ENCODE results near the gene MALAT1.

MALAT1 gene

DNA sequence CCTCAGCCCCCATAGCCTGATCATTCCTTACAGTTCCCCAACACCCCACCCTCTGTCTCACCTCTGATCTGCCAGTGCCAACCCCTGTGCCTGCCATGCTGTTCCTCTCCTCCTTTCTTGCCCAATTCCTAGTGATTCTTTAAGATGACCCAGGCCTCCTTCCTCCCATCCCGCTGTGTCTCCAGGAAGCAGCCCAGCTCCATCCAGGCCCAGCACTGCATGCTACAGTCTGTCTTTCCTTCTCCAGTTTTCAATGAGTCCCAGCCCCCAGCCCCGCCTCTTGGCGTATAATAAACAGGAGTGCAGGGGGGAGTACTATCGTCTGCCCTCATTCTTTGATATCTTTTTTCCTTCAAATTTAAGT lies 47.0 kb downstream of the MALAT1 start:
- TF ChIP-seq YY1 (IDR thresholded peaks at IDR 0.05; ENCODE audit: low read depth): no peak
- TF ChIP-seq TEAD4 (IDR thresholded peaks at IDR 0.05): no peak
- no peak for TF ChIP-seq CEBPB (IDR thresholded peaks at IDR 0.05)

GRCh38 chr11:65546217-65546958 lies 47.5 kb downstream of the MALAT1 start:
- TF ChIP-seq EGR1 (IDR thresholded peaks at IDR 0.05): peak; percentile 47; the same call in 1 of the 2 replicates
- TF ChIP-seq TCF12 (IDR thresholded peaks at IDR 0.05; ENCODE audit: low read depth): peak; percentile 56; the same call in 1 of the 2 replicates
- no peak for TF ChIP-seq TAF1 (IDR thresholded peaks at IDR 0.05; ENCODE audit: low read depth)
- peak; percentile 58 for TF ChIP-seq ZBTB7A (IDR thresholded peaks at IDR 0.05; ENCODE audit: low read depth)
- TF ChIP-seq, protein P1, sequence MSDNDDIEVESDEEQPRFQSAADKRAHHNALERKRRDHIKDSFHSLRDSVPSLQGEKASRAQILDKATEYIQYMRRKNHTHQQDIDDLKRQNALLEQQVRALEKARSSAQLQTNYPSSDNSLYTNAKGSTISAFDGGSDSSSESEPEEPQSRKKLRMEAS (IDR thresholded peaks at IDR 0.05): no peak
- TF ChIP-seq REST (IDR thresholded peaks at IDR 0.05; ENCODE audit: low read depth): no peak
- TF ChIP-seq RAD21 (IDR thresholded peaks at IDR 0.05; ENCODE audit: low read depth): no peak
- TF ChIP-seq USF1 (IDR thresholded peaks at IDR 0.05): 0 out of 2 replicates have a peak, but pooled peaks have one; percentile 11
- TF ChIP-seq FOXM1 (IDR thresholded peaks at IDR 0.05; ENCODE audit: borderline replicate concordance, low read depth): no peak
- no peak for TF ChIP-seq CEBPB (IDR thresholded peaks at IDR 0.05)
- peak; percentile 17; the same call in 1 of the 2 replicates for TF ChIP-seq TEAD4 (IDR thresholded peaks at IDR 0.05)
- no peak for TF ChIP-seq YY1 (IDR thresholded peaks at IDR 0.05; ENCODE audit: low read depth)
- peak; percentile 21; the same call in 1 of the 2 replicates for TF ChIP-seq EP300 (IDR thresholded peaks at IDR 0.05; ENCODE audit: borderline replicate concordance)
- TF ChIP-seq CREB1 (IDR thresholded peaks at IDR 0.05; ENCODE audit: low read depth): no peak
- TF ChIP-seq NFIC (IDR thresholded peaks at IDR 0.05): peak; percentile 75

DNA sequence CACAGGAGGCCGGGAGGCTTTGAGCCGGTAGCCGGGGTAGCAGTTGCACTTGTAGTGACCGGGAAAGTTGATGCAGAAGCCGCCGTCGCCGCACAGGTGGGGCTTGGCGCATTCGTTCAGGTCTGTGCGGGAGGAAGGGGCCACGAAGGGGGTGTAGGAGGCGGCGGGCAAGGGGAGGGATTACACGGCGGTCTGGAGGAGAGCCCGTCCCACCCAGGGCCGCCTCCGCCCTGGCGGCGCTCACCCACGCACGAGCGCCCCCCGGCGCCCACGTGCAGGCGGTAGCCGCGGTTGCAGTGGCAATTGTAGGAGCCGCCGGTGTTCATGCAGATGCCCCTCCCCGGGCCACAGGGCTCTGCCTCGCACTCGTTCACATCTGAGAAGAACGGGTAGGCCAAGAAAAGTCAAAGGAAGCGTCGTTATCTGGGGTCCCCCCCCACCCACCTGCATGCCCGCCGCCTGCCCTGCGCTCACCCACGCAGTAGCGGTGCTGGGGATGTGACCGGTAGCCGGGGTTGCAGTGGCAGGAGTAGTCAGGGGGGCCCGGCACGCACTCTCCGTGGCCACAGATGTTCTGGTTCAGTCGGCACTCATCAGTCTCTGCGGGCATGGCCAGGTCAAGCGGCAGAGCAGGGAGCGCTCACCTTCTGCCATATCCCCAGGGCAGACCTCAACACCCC lies 48.7 kb downstream of the MALAT1 start:
- TF ChIP-seq CREB1 (IDR thresholded peaks at IDR 0.05; ENCODE audit: low read depth): no peak
- no peak for TF ChIP-seq EP300 (IDR thresholded peaks at IDR 0.05; ENCODE audit: borderline replicate concordance)

DNA sequence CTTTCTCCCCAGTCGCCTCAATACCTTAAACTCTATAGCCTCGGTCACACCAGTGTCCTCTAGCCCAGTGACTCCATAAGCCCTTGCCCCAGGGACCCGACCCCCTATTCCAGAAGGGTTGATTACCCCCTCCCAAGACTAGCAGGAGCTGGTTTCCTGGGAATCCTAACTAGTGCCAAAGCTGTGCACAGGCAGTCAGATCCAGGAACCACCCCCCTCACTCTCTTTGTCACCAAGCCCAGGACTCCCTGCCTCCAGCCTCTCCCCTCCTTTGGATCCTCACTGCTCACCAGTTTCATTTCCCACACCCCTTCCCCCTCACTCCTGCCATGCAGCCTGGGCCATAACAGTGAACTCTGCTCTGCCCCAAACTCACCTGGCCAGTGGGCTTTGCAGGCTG lies 49.5 kb downstream of the MALAT1 start:
- no peak for TF ChIP-seq EGR1 (IDR thresholded peaks at IDR 0.05)
- no peak for TF ChIP-seq REST (IDR thresholded peaks at IDR 0.05; ENCODE audit: low read depth)
- TF ChIP-seq NFIC (IDR thresholded peaks at IDR 0.05): no peak
- no peak for TF ChIP-seq TEAD4 (IDR thresholded peaks at IDR 0.05)
- no peak for TF ChIP-seq CEBPB (IDR thresholded peaks at IDR 0.05)
- TF ChIP-seq TAF1 (IDR thresholded peaks at IDR 0.05; ENCODE audit: low read depth): no peak
- TF ChIP-seq, protein P1 (IDR thresholded peaks at IDR 0.05): no peak
- TF ChIP-seq USF1 (IDR thresholded peaks at IDR 0.05): no peak
- no peak for TF ChIP-seq FOXM1 (IDR thresholded peaks at IDR 0.05; ENCODE audit: borderline replicate concordance, low read depth)
- TF ChIP-seq TCF12 (IDR thresholded peaks at IDR 0.05; ENCODE audit: low read depth): no peak
- no peak for TF ChIP-seq YY1 (IDR thresholded peaks at IDR 0.05; ENCODE audit: low read depth)
- TF ChIP-seq CREB1 (IDR thresholded peaks at IDR 0.05; ENCODE audit: low read depth): no peak
- TF ChIP-seq RAD21 (IDR thresholded peaks at IDR 0.05; ENCODE audit: low read depth): no peak
- no peak for TF ChIP-seq ZBTB7A (IDR thresholded peaks at IDR 0.05; ENCODE audit: low read depth)

DNA sequence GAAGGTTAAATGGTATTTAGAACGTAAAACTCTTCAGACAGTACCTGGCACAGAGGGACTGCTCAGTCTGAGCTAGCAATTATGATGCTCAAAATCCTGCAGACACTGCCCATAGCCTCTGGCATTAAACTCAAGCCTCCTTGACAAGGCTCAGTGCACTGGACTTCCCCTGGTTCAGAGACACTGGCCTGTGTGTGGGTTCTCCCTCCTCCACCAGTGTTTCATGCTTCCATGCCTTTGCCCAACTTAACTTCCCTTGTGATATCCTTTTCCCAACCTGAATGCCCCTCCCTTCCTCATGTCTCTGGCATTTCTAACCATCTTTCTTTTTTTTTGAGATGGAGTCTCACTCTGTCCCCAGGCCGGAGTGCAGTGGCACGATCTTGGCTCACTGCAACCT lies 50.3 kb downstream of the MALAT1 start:
- TF ChIP-seq CEBPB (IDR thresholded peaks at IDR 0.05) (no peak), TEAD4 (IDR thresholded peaks at IDR 0.05) (no peak)
